PC-3 (cell line): Measurements from ENCODE around the gene KLK8. TPM values are rescaled to one million over a fixed set of nuclear protein-coding genes. Genes with fewer than 3 reads are reported as not detected.
A peak's percentile ranks its signal among the peaks of the same experiment; 100 is the strongest.

ENCODE experiments used
- ATAC-seq: fragments of 200-7000 bp; cut with Tn5 transposase; 2 replicates; pipeline ENCODE4 v1.9.1; 2020; ENCODE audit warnings: mild to moderate bottlenecking, moderate library complexity
- BruUV-seq: library from RNA; stranded (reverse); fragments of 400-500 nt; replicated peaks from 2 replicates; lab custom pipeline; 2021; lab: Mats Ljungman, UMichigan
- CTCF ChIA-PET: fragments of 300-600 bp; sonication (Branson Sonifier 250); formaldehyde crosslinking; loops from one replicate; lab custom pipeline; 2022; ENCODE audit warnings: antibody characterized with exemption; lab: Charles Lee
- POLR2A ChIA-PET: fragments of 300-600 bp; sonication (Branson Sonifier 250); formaldehyde crosslinking; loops from one replicate; lab custom pipeline; 2022; ENCODE audit warnings: antibody characterized with exemption; ENCODE audit not compliant: unreplicated experiment; lab: Charles Lee
- DNase-seq: peaks from one replicate; pipeline ENCODE4 v3.0.0-alpha.2; 2015
- H2AFZ ChIP-seq: fragments of 300-600 bp; sonication (generic); 2 replicates; pipeline ENCODE4 v1.6.0; 2016; ENCODE audit warnings: antibody characterized with exemption, low read length
- H3F3A ChIP-seq: fragments of 300-600 bp; sonication (generic); one replicate; pipeline ENCODE4 v1.6.0; 2017; ENCODE audit warnings: antibody characterized with exemption, low read length, control low read depth, mild to moderate bottlenecking; ENCODE audit not compliant: unreplicated experiment
- H3K27ac ChIP-seq: fragments of 300-600 bp; sonication (generic); 2 replicates; pipeline ENCODE4 v1.5.1; 2016; ENCODE audit warnings: mild to moderate bottlenecking, low read length
- H3K27me3 ChIP-seq: fragments of 300-600 bp; sonication (generic); 2 replicates; pipeline ENCODE4 v1.6.1; 2016; ENCODE audit warnings: low read length, mixed read lengths
- H3K36me3 ChIP-seq: fragments of 300-600 bp; sonication (generic); 2 replicates; pipeline ENCODE4 v1.6.1; 2016; ENCODE audit warnings: low read depth, mixed run types, low read length, mixed read lengths
- H3K4me1 ChIP-seq: fragments of 300-600 bp; sonication (generic); 2 replicates; pipeline ENCODE4 v1.5.1; 2016; ENCODE audit warnings: low read length; ENCODE audit not compliant: insufficient read depth
- H3K4me2 ChIP-seq: fragments of 300-600 bp; sonication (generic); 2 replicates; pipeline ENCODE4 v1.6.0; 2016; ENCODE audit warnings: low read length
- H3K4me3 ChIP-seq: fragments of 300-600 bp; sonication (generic); 2 replicates; pipeline ENCODE4 v1.5.1; 2016; ENCODE audit warnings: mild to moderate bottlenecking, low read length, mixed read lengths
- H3K79me2 ChIP-seq: fragments of 300-600 bp; sonication (generic); 2 replicates; pipeline ENCODE4 v1.6.1; 2017; ENCODE audit warnings: low read length, mixed read lengths
- H3K9ac ChIP-seq: fragments of 300-600 bp; sonication (generic); 2 replicates; pipeline ENCODE4 v1.6.0; 2016; ENCODE audit warnings: mild to moderate bottlenecking, low read length
- H3K9me2 ChIP-seq: fragments of 300-600 bp; sonication (generic); replicated peaks from 2 replicates; pipeline ENCODE4 v1.6.1; 2016; ENCODE audit warnings: mixed run types, low read length, mixed read lengths
- H3K9me3 ChIP-seq: fragments of 300-600 bp; sonication (generic); 2 replicates; pipeline ENCODE4 v1.6.1; 2016; ENCODE audit warnings: low read length, mixed read lengths
- H4K20me1 ChIP-seq: fragments of 300-600 bp; sonication (generic); 2 replicates; pipeline ENCODE4 v1.6.1; 2016; ENCODE audit warnings: low read length, mixed read lengths
- EZH2 ChIP-seq: fragments of 300-600 bp; sonication (generic); IDR thresholded peaks from one replicate; pipeline ENCODE4 v1.6.1; 2017; ENCODE audit warnings: antibody characterized with exemption, mild to moderate bottlenecking, low read length; ENCODE audit not compliant: unreplicated experiment
- EZH2phosphoT487 ChIP-seq: fragments of 300-600 bp; sonication (generic); IDR thresholded peaks from 2 replicates; pipeline ENCODE4 v1.6.1; 2018; ENCODE audit warnings: mild to moderate bottlenecking, antibody characterized with exemption, low read length, borderline replicate concordance
- intact Hi-C: fragments of 100-400 bp; cut with micrococcal nuclease; formaldehyde crosslinking; loops from 2 replicates; pipeline ENCODE4 v1.9.0; 2023
- total RNA-seq: library from RNA; depleted of rRNA; stranded (reverse); fragments of >200 nt; gene quantifications from 2 replicates; pipeline ENCODE4 v1.2.3, GENCODE V29; 2014
- TF ChIP-seq, protein P1 (sequence below): fragments of 300-600 bp; sonication (generic); conservative IDR thresholded peaks from 2 replicates; pipeline ENCODE4 v1.5.1; 2017; ENCODE audit warnings: antibody characterized with exemption, low read depth, mild to moderate bottlenecking, low read length

KLK8 gene
- total RNA-seq, 1 experiment from 2014 or later = 2.3 TPM

DNA sequence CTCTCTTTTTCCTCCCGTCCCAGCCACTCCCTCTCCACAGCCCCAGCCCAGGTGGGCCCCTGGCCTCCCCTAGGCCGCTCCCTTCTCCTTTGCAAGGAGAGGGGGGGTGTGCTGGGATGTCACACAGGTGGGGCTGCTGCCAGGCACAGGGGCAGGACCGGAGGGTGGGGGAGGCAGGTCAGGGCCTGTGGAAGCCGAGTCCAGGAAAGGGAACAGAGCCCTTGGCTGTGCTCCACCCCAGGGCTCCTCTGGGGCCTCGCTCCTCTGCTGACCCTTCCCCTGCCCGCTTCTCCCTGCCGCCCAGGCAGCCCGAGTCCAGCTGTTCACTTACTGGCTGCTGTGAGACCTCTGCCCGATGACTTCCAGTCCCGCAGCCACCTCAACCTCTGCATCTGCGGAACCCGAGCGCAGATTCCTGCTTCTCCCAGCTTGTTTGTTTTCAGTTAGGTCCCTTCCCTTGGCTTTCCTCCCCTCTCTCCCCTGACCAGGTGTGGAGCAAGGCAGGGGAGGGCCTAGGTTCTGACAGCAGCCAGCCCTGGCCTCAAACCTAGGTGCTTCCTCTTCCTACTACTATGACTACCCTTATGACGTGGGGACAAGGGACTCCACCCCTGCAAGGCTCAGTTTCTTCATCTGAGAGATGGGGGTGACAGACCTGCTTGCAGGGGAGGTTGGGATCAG lies 25.9 kb upstream of the KLK8 start:
- Histone ChIP-seq H3F3A (no peaks in the 10 kb centered on the region), H4K20me1 (no peaks in the 10 kb centered on the region), H2AFZ (no peak overlapping the region), H3K4me2 (no peak overlapping the region), H3K9me2 (no peaks in the 10 kb centered on the region), H3K27me3 (peaks cover 3% of the 10 kb centered on the region; the same call in 1 of the 2 replicates), H3K4me3 (no peak overlapping the region), H3K4me1 (no peaks in the 10 kb centered on the region), H3K79me2 (no peaks in the 10 kb centered on the region), H3K9ac (no peak overlapping the region), H3K27ac (no peak overlapping the region), H3K36me3 (no peaks in the 10 kb centered on the region), H3K9me3 (no peaks in the 10 kb centered on the region)
- ATAC-seq = no peak
- TF ChIP-seq, protein P1, sequence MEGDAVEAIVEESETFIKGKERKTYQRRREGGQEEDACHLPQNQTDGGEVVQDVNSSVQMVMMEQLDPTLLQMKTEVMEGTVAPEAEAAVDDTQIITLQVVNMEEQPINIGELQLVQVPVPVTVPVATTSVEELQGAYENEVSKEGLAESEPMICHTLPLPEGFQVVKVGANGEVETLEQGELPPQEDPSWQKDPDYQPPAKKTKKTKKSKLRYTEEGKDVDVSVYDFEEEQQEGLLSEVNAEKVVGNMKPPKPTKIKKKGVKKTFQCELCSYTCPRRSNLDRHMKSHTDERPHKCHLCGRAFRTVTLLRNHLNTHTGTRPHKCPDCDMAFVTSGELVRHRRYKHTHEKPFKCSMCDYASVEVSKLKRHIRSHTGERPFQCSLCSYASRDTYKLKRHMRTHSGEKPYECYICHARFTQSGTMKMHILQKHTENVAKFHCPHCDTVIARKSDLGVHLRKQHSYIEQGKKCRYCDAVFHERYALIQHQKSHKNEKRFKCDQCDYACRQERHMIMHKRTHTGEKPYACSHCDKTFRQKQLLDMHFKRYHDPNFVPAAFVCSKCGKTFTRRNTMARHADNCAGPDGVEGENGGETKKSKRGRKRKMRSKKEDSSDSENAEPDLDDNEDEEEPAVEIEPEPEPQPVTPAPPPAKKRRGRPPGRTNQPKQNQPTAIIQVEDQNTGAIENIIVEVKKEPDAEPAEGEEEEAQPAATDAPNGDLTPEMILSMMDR = no peak
- no peak for TF ChIP-seq EZH2phosphoT487
- TF ChIP-seq EZH2 = no peak
- DNase-seq = no peak
- ChIA-PET POLR2A (no interaction called here), CTCF (no interaction called here)
- intact Hi-C loops = no loop called here
- BruUV-seq = no TSS peak

DNA sequence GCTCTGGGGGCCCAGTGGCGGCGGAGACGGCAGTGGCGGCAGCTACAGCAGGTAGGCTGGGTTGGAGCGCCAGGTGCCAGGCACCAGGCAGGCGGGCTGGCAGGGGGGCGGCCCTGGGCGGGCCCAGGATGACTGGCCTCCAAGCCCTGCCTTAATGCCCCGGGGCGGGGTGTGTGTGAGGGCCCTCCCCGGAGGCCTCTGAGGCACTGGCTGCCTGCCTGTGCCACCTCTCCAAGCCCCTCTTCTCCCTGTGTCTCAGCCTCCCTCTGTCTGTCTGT lies 25.1 kb upstream of the KLK8 start, which contains the start of gene KLK11:
Gene KLK11, minus strand, starts transcription at position 63 of the 278 bp plus-strand sequence. CDS start 985 bp downstream, outside the sequence.
- TF ChIP-seq EZH2 (no peak), EZH2phosphoT487 (no peak)
- TF ChIP-seq, protein P1 = no peak
- Histone ChIP-seq H2AFZ (no peak within 1 kb of the TSS), H3K9ac (no peak within 1 kb of the TSS), H3K9me2 (no peaks in the 10 kb centered on the region), H3K4me1 (peaks cover under 1% of the 10 kb centered on the region), H3F3A (no peaks in the 10 kb centered on the region), H3K27ac (no peak within 1 kb of the TSS), H3K4me2 (no peak within 1 kb of the TSS), H3K36me3 (no peaks in the 10 kb centered on the region), H3K4me3 (no peak within 1 kb of the TSS), H3K9me3 (no peaks in the 10 kb centered on the region), H3K79me2 (no peaks in the 10 kb centered on the region), H3K27me3 (peaks cover 3% of the 10 kb centered on the region; the same call in 1 of the 2 replicates), H4K20me1 (no peaks in the 10 kb centered on the region)
- DNase-seq (peak; percentile 32), ATAC-seq (peak; percentile 33; the same call in 1 of the 2 replicates)
- CTCF ChIA-PET = no interaction called here
- intact Hi-C loops = no loop called here
- POLR2A ChIA-PET = no interaction called here
- BruUV-seq = no TSS peak

DNA sequence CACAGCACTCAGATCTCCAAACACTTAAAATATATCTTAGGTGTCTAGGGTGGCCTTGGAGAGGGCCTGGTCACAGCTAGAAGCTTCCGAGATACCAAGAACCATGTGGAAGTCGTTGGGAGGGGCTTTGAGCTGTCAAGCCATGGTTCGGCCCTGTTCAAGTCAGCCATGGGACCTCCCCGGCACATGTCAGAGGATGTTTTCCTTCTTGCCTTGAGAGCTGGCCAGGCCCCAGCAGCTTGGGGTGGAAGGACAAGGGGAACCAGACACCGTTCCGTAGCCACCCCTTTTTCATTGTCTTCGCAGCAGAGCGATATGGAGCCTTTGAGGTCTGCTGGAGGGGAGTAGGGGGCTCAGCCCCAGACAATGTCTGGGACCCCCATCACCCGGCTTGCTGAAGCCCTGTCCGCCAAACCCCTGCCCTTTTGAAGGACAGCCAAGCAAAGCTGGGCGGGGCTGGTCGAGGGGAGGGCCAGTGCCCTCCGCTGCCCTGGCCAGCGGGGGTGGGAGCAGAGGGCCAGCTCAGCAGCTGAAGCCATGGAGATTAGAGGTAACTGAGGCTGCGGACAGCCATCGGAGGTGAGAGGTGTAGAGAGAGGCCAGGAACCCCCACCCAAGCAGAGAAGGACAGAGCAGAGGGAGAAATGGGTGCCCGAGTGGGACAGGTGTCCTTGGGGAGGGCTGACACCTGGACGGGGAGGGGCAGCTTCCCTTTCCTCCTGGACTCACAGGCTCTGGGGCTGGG lies 24.6 kb upstream of the KLK8 start:
- Histone ChIP-seq H3K4me2 (no peak overlapping the region), H3K9me2 (no peaks in the 10 kb centered on the region), H2AFZ (no peak overlapping the region), H3K9ac (no peak overlapping the region), H3K27me3 (peaks cover 3% of the 10 kb centered on the region; the same call in 1 of the 2 replicates), H3K27ac (no peak overlapping the region), H3K36me3 (no peaks in the 10 kb centered on the region), H3K4me3 (no peak overlapping the region), H3K4me1 (peaks cover 5% of the 10 kb centered on the region), H4K20me1 (no peaks in the 10 kb centered on the region), H3K9me3 (no peaks in the 10 kb centered on the region), H3F3A (no peaks in the 10 kb centered on the region), H3K79me2 (no peaks in the 10 kb centered on the region)
- DNase-seq (no peak), ATAC-seq (no peak)
- CTCF ChIA-PET = no interaction called here
- POLR2A ChIA-PET = no interaction called here
- no peak for TF ChIP-seq EZH2phosphoT487
- intact Hi-C loops = no loop called here
- no TSS peak for BruUV-seq
